ENCODE data around the gene MBOAT2.

Gene MBOAT2

GRCh38 chr2:8821276-8822217, 181.9 kb downstream of the MBOAT2 start:
- peak; percentile 62 for DNase-seq (ENCODE audit: low spot score)

GRCh38 chr2:8819948-8820347, 183.5 kb downstream of the MBOAT2 start:
- no peak for DNase-seq (ENCODE audit: low spot score)

- DNase-seq (ENCODE audit: low spot score) = peak; percentile 20
Measured at GRCh38 chr2:8819194-8819593, 184.3 kb downstream of the MBOAT2 start.

GRCh38 chr2:8817221-8817620, 186.3 kb downstream of the MBOAT2 start:
- no peak for DNase-seq (ENCODE audit: low spot score)

GRCh38 chr2:8806885-8807704, 196.4 kb downstream of the MBOAT2 start:
- DNase-seq (ENCODE audit: low spot score) = no peak

GRCh38 chr2:8805278-8806210, 197.9 kb downstream of the MBOAT2 start:
- no peak for DNase-seq (ENCODE audit: low spot score)

GRCh38 chr2:8803658-8804379, 199.7 kb downstream of the MBOAT2 start:
- peak; percentile 58 for DNase-seq (ENCODE audit: low spot score)

- no peak for DNase-seq (ENCODE audit: low spot score)
Measured at GRCh38 chr2:8802741-8803140, 200.7 kb downstream of the MBOAT2 start.
